HEK293 (cell line): ENCODE data around the gene SYNDIG1.

Experiments
- CTCF ChIA-PET: fragments of 350-600 bp; formaldehyde crosslinking; extraction: SDS; loops from one replicate; lab custom pipeline; 2021; ENCODE audit warnings: antibody characterized with exemption; lab: Yijun Ruan, JAX
- POLR2A ChIA-PET: fragments of 300-600 bp; formaldehyde crosslinking; extraction: SDS; loops from one replicate; lab custom pipeline; 2020; ENCODE audit warnings: antibody characterized with exemption, inconsistent platforms; lab: Yijun Ruan, JAX
- H3K27ac ChIP-seq: fragments of 200-500 bp; sonication (Bioruptor generic); 2 replicates; pipeline ENCODE4 v1.5.1; 2014; ENCODE audit warnings: low read depth, low read length, control low read depth, inconsistent platforms; ENCODE audit errors: extremely low read depth
- H3K36me3 ChIP-seq, 2 experiments: fragments of 200-500 bp in 1 of 2; sonication (Bioruptor generic) in 1 of 2; 1 replicate in 1 of 2; 2 replicates in 1 of 2; pipeline ENCODE4 v1.5.1; 2014 to 2017; ENCODE audit warnings: inconsistent platforms in 2 of 2, low read length in 2 of 2; ENCODE audit not compliant: control insufficient read depth in 2 of 2, insufficient read depth in 1 of 2
- H3K4me1 ChIP-seq: fragments of 200-500 bp; sonication (Bioruptor generic); 2 replicates; pipeline ENCODE4 v1.5.1; 2014; ENCODE audit warnings: mild to moderate bottlenecking, low read length, inconsistent platforms; ENCODE audit not compliant: control insufficient read depth, insufficient read depth
- H3K4me3 ChIP-seq: 2 replicates; pipeline ENCODE4 v1.5.1; 2011; ENCODE audit warnings: low read depth, mild to moderate bottlenecking, control low read depth, low read length, moderate library complexity
- H3K9me3 ChIP-seq: fragments of 200-500 bp; sonication (Bioruptor generic); 2 replicates; pipeline ENCODE4 v1.5.1; 2014; ENCODE audit warnings: low read depth, low read length, inconsistent platforms; ENCODE audit not compliant: control insufficient read depth, insufficient read depth
- EGR2 ChIP-seq: fragments of 450-650 bp; formaldehyde crosslinking; IDR thresholded peaks from 2 replicates; pipeline ENCODE4 v1.5.1; 2016; ENCODE audit warnings: low read depth, missing biosample characterization, missing genetic modification characterization
- GFI1B ChIP-seq: fragments of 450-650 bp; formaldehyde crosslinking; IDR thresholded peaks from 2 replicates; pipeline ENCODE4 v1.5.1; 2016; ENCODE audit warnings: missing biosample characterization, missing genetic modification characterization
- GLI2 ChIP-seq: fragments of 450-650 bp; formaldehyde crosslinking; IDR thresholded peaks from 2 replicates; pipeline ENCODE4; 2017; ENCODE audit warnings: missing biosample characterization, missing genetic modification characterization, low read depth, borderline replicate concordance
- IKZF3 ChIP-seq: fragments of 450-650 bp; IDR thresholded peaks from 2 replicates; pipeline ENCODE4 v1.5.0; 2018; ENCODE audit warnings: missing biosample characterization, mild to moderate bottlenecking, missing genetic modification characterization, moderate library complexity
- KLF9 ChIP-seq: fragments of 450-650 bp; formaldehyde crosslinking; IDR thresholded peaks from 2 replicates; pipeline ENCODE4 v1.5.1; 2016; ENCODE audit warnings: missing biosample characterization, missing genetic modification characterization, low read depth
- OSR2 ChIP-seq: fragments of 450-650 bp; formaldehyde crosslinking; IDR thresholded peaks from 2 replicates; pipeline ENCODE4 v1.5.1; 2016; ENCODE audit warnings: missing biosample characterization, missing genetic modification characterization
- SCRT1 ChIP-seq: fragments of 450-650 bp; formaldehyde crosslinking; IDR thresholded peaks from 2 replicates; pipeline ENCODE4 v1.5.1; 2016; ENCODE audit warnings: missing biosample characterization, missing genetic modification characterization, borderline replicate concordance
- SETDB1 ChIP-seq: IDR thresholded peaks from one replicate; pipeline ENCODE4 v1.6.1; 2017; ENCODE audit warnings: mild to moderate bottlenecking, low read length, moderate library complexity, mixed read lengths; ENCODE audit not compliant: insufficient read length
- ZBTB8A ChIP-seq: fragments of 450-650 bp; formaldehyde crosslinking; IDR thresholded peaks from 2 replicates; pipeline ENCODE4 v1.5.1; 2016; ENCODE audit warnings: missing biosample characterization, missing genetic modification characterization
- ZNF174 ChIP-seq: fragments of 450-650 bp; formaldehyde crosslinking; IDR thresholded peaks from 2 replicates; pipeline ENCODE4 v1.5.0; 2017; ENCODE audit warnings: missing biosample characterization, mild to moderate bottlenecking, missing genetic modification characterization
- ZNF202 ChIP-seq: fragments of 450-650 bp; formaldehyde crosslinking; IDR thresholded peaks from 2 replicates; pipeline ENCODE4 v1.5.1; 2016; ENCODE audit warnings: missing biosample characterization, missing genetic modification characterization, borderline replicate concordance
- ZNF350 ChIP-seq: fragments of 450-650 bp; formaldehyde crosslinking; IDR thresholded peaks from 2 replicates; pipeline ENCODE4 v1.5.0; 2017; ENCODE audit warnings: missing biosample characterization, mild to moderate bottlenecking, missing genetic modification characterization
- ZNF416 ChIP-seq: fragments of 450-650 bp; formaldehyde crosslinking; IDR thresholded peaks from 2 replicates; pipeline ENCODE4 v1.5.1; 2016; ENCODE audit warnings: missing biosample characterization, missing genetic modification characterization
- ZNF48 ChIP-seq: fragments of 450-650 bp; formaldehyde crosslinking; IDR thresholded peaks from 2 replicates; pipeline ENCODE4 v1.5.1; 2016; ENCODE audit warnings: missing biosample characterization, missing genetic modification characterization
- ZNF670 ChIP-seq: fragments of 450-650 bp; formaldehyde crosslinking; IDR thresholded peaks from 2 replicates; pipeline ENCODE4 v1.5.1; 2016; ENCODE audit warnings: missing biosample characterization, missing genetic modification characterization, low read depth
- ZNF830 ChIP-seq: fragments of 450-650 bp; IDR thresholded peaks from 2 replicates; pipeline ENCODE4 v1.5.0; 2018; ENCODE audit warnings: missing biosample characterization, missing genetic modification characterization, low read depth, mild to moderate bottlenecking, moderate library complexity
- ZXDB ChIP-seq: fragments of 450-650 bp; formaldehyde crosslinking; IDR thresholded peaks from 2 replicates; pipeline ENCODE4 v1.5.1; 2016; ENCODE audit warnings: missing biosample characterization, missing genetic modification characterization
- TF ChIP-seq, protein P1 (sequence below): fragments of 450-650 bp; formaldehyde crosslinking; conservative IDR thresholded peaks from 2 replicates; pipeline ENCODE4 v1.5.1; 2016; ENCODE audit warnings: low read depth, missing biosample characterization, missing genetic modification characterization
- TF ChIP-seq, protein P2 (sequence below): fragments of 450-650 bp; formaldehyde crosslinking; IDR thresholded peaks from 2 replicates; pipeline ENCODE4 v1.5.1; 2016; ENCODE audit warnings: missing biosample characterization, missing genetic modification characterization
- TF ChIP-seq, protein P3 (sequence below): fragments of 450-650 bp; formaldehyde crosslinking; IDR thresholded peaks from 2 replicates; pipeline ENCODE4 v1.5.1; 2016; ENCODE audit warnings: missing biosample characterization, missing genetic modification characterization
- TF ChIP-seq, protein P4 (sequence below): fragments of 450-650 bp; formaldehyde crosslinking; IDR thresholded peaks from 2 replicates; pipeline ENCODE4; 2016; ENCODE audit warnings: missing biosample characterization, missing genetic modification characterization
- TF ChIP-seq, protein P5 (sequence below): fragments of 450-650 bp; formaldehyde crosslinking; IDR thresholded peaks from 2 replicates; pipeline ENCODE4 v1.5.1; 2016; ENCODE audit warnings: missing biosample characterization, missing genetic modification characterization, low read depth

SYNDIG1 gene

DNA sequence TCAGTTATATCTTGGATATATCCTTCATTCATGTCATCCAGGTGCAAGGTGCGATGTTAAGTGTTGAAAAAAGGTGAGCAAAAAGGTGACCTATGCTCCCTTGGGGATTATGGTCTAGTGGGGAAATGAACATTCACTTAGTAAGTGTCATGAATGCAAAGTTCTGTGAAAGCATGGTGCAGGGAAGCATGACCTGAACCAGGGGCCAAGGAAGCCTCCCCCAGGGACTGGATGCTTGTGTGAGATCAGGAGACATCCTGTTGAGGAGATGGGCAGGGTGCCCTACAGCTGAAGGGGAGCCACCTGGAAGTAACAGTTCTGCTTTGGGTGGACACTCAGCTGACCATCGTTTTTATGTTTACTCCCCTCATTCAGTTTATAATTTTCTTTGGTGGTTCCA, 179.5 kb downstream of the SYNDIG1 start (continued):
- TF ChIP-seq ZNF670 (tag by site-specific recombination) (no peak), ZNF830 (tag by site-specific recombination) (no peak), EGR2 (tag by site-specific recombination) (no peak), ZXDB (no peak), ZNF350 (tag by site-specific recombination) (no peak), ZNF416 (tag by site-specific recombination) (no peak), GLI2 (tag by site-specific recombination) (no peak)
- TF ChIP-seq, protein P1, sequence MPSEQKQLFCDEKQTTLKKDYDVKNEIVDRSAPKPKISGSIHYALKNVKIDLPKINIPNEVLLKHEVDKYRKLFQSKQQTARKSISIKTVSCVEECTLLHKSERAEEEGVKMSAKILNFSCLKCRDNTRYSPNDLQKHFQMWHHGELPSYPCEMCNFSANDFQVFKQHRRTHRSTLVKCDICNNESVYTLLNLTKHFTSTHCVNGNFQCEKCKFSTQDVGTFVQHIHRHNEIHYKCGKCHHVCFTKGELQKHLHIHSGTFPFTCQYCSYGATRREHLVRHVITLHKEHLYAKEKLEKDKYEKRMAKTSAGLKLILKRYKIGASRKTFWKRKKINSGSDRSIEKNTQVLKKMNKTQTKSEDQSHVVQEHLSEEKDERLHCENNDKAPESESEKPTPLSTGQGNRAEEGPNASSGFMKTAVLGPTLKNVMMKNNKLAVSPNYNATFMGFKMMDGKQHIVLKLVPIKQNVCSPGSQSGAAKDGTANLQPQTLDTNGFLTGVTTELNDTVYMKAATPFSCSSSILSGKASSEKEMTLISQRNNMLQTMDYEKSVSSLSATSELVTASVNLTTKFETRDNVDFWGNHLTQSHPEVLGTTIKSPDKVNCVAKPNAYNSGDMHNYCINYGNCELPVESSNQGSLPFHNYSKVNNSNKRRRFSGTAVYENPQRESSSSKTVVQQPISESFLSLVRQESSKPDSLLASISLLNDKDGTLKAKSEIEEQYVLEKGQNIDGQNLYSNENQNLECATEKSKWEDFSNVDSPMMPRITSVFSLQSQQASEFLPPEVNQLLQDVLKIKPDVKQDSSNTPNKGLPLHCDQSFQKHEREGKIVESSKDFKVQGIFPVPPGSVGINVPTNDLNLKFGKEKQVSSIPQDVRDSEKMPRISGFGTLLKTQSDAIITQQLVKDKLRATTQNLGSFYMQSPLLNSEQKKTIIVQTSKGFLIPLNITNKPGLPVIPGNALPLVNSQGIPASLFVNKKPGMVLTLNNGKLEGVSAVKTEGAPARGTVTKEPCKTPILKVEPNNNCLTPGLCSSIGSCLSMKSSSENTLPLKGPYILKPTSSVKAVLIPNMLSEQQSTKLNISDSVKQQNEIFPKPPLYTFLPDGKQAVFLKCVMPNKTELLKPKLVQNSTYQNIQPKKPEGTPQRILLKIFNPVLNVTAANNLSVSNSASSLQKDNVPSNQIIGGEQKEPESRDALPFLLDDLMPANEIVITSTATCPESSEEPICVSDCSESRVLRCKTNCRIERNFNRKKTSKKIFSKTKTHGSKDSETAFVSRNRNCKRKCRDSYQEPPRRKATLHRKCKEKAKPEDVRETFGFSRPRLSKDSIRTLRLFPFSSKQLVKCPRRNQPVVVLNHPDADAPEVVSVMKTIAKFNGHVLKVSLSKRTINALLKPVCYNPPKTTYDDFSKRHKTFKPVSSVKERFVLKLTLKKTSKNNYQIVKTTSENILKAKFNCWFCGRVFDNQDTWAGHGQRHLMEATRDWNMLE (tag by site-specific recombination) = no peak
- TF ChIP-seq, all 188 proteins: peak for 0

DNA sequence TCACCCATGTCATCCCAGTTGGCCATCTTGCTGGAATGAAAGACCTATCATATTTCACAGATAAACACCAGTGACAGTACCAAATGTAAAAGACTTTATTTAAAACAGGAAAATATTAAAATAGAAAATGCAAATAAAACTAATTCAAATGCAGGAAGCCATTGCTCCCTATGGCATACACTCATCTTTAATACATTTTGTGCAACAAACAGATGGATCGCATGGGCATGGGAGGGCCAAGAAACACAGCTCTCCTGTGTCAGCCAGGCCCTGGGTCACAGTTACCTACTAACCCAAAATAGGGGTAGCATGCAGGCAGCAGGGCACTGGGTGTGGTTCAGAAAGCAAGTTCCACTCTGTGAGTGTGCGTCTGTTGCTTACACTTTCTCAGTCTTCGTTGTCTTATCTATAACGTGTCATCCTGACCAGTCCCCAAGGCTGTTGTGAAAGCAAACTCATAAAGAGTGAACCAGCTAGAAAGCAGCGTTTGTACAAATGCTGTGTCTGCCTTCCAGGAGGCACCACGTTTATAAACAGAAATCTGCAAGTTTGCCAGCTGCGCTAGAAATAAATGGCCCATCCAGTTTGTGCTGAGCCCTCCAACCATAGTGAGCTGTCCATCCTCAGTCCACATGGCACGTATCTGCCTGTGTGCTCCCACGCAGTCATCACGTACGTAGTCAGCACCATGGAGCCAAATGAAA, 180.5 kb downstream of the SYNDIG1 start:
- POLR2A ChIA-PET = no interaction called here

DNA sequence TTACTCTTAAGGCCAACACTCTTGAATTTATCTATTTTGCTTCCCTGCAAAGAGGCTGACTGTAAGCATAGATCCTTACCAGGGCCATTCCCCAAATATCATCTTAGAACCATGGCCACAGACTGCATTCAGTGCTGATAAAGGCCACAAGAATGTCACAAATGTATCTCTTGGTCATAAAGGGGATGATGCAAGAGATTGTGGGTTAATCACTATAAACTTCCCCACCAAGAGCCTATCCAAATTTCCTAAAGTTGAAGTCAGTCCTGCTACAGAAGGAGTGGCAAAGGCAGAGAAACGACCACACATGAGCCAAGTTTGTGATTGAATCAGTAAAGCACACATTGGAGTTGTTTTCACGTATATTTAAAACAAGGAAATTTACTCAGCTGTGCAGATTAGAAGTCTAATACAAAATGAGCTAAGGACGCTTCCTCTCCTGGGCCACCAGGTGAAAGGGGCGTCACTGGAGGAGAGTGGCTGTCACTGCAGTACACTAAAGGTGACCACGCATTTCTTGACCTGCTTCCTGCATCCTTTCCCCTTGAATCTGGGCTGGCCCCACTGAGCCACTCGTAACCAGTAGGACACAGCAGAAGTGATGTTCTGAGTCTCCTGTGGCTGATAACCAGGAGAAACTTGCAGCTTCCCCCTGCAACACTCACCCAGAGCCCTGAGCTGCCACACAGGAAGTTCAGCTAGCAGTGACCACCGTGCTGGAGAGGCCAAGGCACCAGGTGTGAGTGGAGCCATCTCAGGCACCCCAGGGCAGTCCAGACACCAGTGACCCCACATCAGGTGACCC, 181.9 kb downstream of the SYNDIG1 start:
- ChIA-PET POLR2A (no interaction called here), CTCF (no interaction called here)
- Histone ChIP-seq H3K4me1 (no peaks in the 10 kb centered on the region), H3K4me3 (no peak overlapping the region), H3K27ac (no peak overlapping the region), H3K9me3 (no peaks in the 10 kb centered on the region), H3K36me3 (no peaks in the 10 kb centered on the region)
- TF ChIP-seq OSR2 (tag by site-specific recombination) (no peak), SCRT1 (tag by site-specific recombination) (no peak), ZNF174 (tag by site-specific recombination) (no peak), ZBTB8A (tag by site-specific recombination) (no peak), GFI1B (tag by site-specific recombination) (no peak)
- TF ChIP-seq, protein P2, sequence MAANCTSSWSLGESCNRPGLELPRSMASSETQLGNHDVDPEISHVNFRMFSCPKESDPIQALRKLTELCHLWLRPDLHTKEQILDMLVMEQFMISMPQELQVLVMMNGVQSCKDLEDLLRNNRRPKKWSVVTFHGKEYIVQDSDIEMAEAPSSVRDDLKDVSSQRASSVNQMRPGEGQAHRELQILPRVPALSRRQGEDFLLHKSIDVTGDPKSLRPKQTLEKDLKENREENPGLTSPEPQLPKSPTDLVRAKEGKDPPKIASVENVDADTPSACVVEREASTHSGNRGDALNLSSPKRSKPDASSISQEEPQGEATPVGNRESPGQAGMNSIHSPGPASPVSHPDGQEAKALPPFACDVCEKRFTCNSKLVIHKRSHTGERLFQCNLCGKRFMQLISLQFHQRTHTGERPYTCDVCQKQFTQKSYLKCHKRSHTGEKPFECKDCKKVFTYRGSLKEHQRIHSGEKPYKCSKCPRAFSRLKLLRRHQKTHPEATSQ (tag by site-specific recombination) = no peak
- TF ChIP-seq, protein P3, sequence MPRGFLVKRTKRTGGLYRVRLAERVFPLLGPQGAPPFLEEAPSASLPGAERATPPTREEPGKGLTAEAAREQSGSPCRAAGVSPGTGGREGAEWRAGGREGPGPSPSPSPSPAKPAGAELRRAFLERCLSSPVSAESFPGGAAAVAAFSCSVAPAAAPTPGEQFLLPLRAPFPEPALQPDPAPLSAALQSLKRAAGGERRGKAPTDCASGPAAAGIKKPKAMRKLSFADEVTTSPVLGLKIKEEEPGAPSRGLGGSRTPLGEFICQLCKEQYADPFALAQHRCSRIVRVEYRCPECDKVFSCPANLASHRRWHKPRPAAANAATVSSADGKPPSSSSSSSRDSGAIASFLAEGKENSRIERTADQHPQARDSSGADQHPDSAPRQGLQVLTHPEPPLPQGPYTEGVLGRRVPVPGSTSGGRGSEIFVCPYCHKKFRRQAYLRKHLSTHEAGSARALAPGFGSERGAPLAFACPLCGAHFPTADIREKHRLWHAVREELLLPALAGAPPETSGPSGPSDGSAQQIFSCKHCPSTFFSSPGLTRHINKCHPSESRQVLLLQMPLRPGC (tag by site-specific recombination) = no peak
- TF ChIP-seq, protein P4, sequence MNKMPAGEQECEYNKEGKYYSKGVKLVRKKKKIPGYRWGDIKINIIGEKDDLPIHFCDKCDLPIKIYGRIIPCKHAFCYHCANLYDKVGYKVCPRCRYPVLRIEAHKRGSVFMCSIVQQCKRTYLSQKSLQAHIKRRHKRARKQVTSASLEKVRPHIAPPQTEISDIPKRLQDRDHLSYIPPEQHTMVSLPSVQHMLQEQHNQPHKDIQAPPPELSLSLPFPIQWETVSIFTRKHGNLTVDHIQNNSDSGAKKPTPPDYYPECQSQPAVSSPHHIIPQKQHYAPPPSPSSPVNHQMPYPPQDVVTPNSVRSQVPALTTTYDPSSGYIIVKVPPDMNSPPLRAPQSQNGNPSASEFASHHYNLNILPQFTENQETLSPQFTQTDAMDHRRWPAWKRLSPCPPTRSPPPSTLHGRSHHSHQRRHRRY (tag by site-specific recombination) = no peak

More for the DNA sequence above, 180.5 kb downstream of the SYNDIG1 start:
- TF ChIP-seq ZNF48 (tag by site-specific recombination) (no peak), IKZF3 (tag by site-specific recombination) (no peak), SETDB1 (no peak), KLF9 (no peak), ZNF202 (no peak)
- TF ChIP-seq, protein P5, sequence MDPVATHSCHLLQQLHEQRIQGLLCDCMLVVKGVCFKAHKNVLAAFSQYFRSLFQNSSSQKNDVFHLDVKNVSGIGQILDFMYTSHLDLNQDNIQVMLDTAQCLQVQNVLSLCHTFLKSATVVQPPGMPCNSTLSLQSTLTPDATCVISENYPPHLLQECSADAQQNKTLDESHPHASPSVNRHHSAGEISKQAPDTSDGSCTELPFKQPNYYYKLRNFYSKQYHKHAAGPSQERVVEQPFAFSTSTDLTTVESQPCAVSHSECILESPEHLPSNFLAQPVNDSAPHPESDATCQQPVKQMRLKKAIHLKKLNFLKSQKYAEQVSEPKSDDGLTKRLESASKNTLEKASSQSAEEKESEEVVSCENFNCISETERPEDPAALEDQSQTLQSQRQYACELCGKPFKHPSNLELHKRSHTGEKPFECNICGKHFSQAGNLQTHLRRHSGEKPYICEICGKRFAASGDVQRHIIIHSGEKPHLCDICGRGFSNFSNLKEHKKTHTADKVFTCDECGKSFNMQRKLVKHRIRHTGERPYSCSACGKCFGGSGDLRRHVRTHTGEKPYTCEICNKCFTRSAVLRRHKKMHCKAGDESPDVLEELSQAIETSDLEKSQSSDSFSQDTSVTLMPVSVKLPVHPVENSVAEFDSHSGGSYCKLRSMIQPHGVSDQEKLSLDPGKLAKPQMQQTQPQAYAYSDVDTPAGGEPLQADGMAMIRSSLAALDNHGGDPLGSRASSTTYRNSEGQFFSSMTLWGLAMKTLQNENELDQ = no peak
- Histone ChIP-seq H3K4me3 (no peak overlapping the region), H3K27ac (no peak overlapping the region), H3K4me1 (no peaks in the 10 kb centered on the region), H3K36me3 (no peaks in the 10 kb centered on the region), H3K9me3 (no peaks in the 10 kb centered on the region)
- CTCF ChIA-PET = no interaction called here
